K562 (cell line): ENCODE results near the gene LSR. TPM values are rescaled to one million over a fixed set of nuclear protein-coding genes. Genes with fewer than 3 reads are reported as not detected.

Experiments
- ATAC-seq: fragments of 200-7000 bp; cut with Tn5 transposase; 3 replicates; pipeline ENCODE4 v1.9.1; 2020; ENCODE audit warnings: moderate library complexity
- BruUV-seq: library from RNA; stranded (reverse); fragments of 400-500 nt; replicated peaks from 2 replicates; lab custom pipeline; 2021; lab: Mats Ljungman, UMichigan
- CTCF ChIA-PET: fragments of 300-600 bp; formaldehyde crosslinking; extraction: SDS; loops from one replicate; lab custom pipeline; 2021; ENCODE audit warnings: low intra/inter-chr PET ratio; lab: Yijun Ruan, JAX
- POLR2A ChIA-PET: fragments of 300-600, 350-650 bp; sonication (Branson Sonifier 250); formaldehyde crosslinking; extraction: SDS; loops from one replicate; lab custom pipeline; 2021; ENCODE audit warnings: antibody characterized with exemption, inconsistent platforms; lab: Yijun Ruan, JAX
- DNase-seq, 4 experiments: peaks; one replicate each; pipeline versions ENCODE4 v3.0.0 to v3.0.0-alpha.2; 2011 to 2018; ENCODE audit warnings: low spot score in 3 of 4, mixed read lengths in 3 of 4; ENCODE audit errors: extremely low read depth in 1 of 4
- FAIRE-seq: peaks from 2 replicates; lab custom pipeline; 2011; peaks lifted over from hg19 to GRCh38; lab: Jason Lieb, UNC
- H2AFZ ChIP-seq: 2 replicates; pipeline ENCODE4 v1.6.0; 2011; ENCODE audit warnings: low read depth, low read length, control low read depth, inconsistent platforms
- H3K27ac ChIP-seq: fragments of 200-600 bp; 3 replicates; pipeline ENCODE4 v1.8.0; 2011; ENCODE audit warnings: low read depth, mild to moderate bottlenecking, control low read depth, inconsistent platforms, low read length, moderate library complexity, mixed read lengths; ENCODE audit errors: extremely low read depth
- H3K27me3 ChIP-seq, 2 experiments: fragments of 300-600 bp in 1 of 2; 2 replicates in 1 of 2; 3 replicates in 1 of 2; pipeline versions ENCODE4 v1.6.0 to v1.8.0; 2011; ENCODE audit warnings: inconsistent platforms in 2 of 2, low read length in 2 of 2, mild to moderate bottlenecking in 1 of 2, mixed read lengths in 1 of 2, moderate library complexity in 1 of 2; ENCODE audit not compliant: control insufficient read depth in 2 of 2, insufficient read depth in 2 of 2
- H3K36me3 ChIP-seq: fragments of 300-600 bp; 3 replicates; pipeline ENCODE4 v1.8.0; 2011; ENCODE audit warnings: mild to moderate bottlenecking, low read length, inconsistent platforms; ENCODE audit not compliant: control insufficient read depth, insufficient read depth
- H3K4me1 ChIP-seq, 2 experiments: fragments of 200-600 bp in 1 of 2; replicated peaks in 1 of 2; 2 replicates in 1 of 2; 3 replicates in 1 of 2; pipeline versions ENCODE4 v1.5.1 to v1.8.0; 2011; ENCODE audit warnings: inconsistent platforms in 2 of 2, low read length in 2 of 2, mild to moderate bottlenecking in 1 of 2, mixed read lengths in 1 of 2, moderate library complexity in 1 of 2; ENCODE audit not compliant: control insufficient read depth in 2 of 2, insufficient read depth in 2 of 2
- H3K4me2 ChIP-seq: 2 replicates; pipeline ENCODE4 v1.6.1; 2011; ENCODE audit warnings: low read length, control low read depth, inconsistent platforms, mixed read lengths; ENCODE audit not compliant: insufficient read depth
- H3K4me3 ChIP-seq: fragments of 200-600 bp; sonication (generic), shearing (Covaris generic); 2 replicates; pipeline ENCODE4 v1.5.1; 2016; ENCODE audit warnings: control low read depth, inconsistent platforms
- H3K79me2 ChIP-seq: fragments of 200-600 bp; 3 replicates; pipeline ENCODE4 v1.8.0; 2011; ENCODE audit warnings: low read length, inconsistent platforms; ENCODE audit not compliant: control insufficient read depth, insufficient read depth
- H3K9ac ChIP-seq, 2 experiments: 2 replicates each; pipeline versions ENCODE4 v1.6.0 to v1.6.1; 2011; ENCODE audit warnings: low read depth in 2 of 2, low read length in 2 of 2, control low read depth in 1 of 2, inconsistent platforms in 1 of 2, mild to moderate bottlenecking in 1 of 2, mixed read lengths in 1 of 2; ENCODE audit not compliant: insufficient read depth in 1 of 2
- H3K9me1 ChIP-seq: one replicate; pipeline ENCODE4 v1.6.0; 2011; ENCODE audit warnings: inconsistent platforms, mild to moderate bottlenecking, low read length, moderate library complexity; ENCODE audit not compliant: control insufficient read depth, insufficient read depth
- H3K9me3 ChIP-seq: replicated peaks from 2 replicates; pipeline ENCODE4 v1.5.1; 2011; ENCODE audit warnings: low read depth, low read length, inconsistent platforms; ENCODE audit not compliant: control insufficient read depth, insufficient read depth
- H4K20me1 ChIP-seq: replicated peaks from 2 replicates; pipeline ENCODE4 v1.6.1; 2011; ENCODE audit warnings: low read length, inconsistent platforms, mixed read lengths; ENCODE audit not compliant: control insufficient read depth, insufficient read depth
- DACH1 ChIP-seq: fragments of 450-650 bp; IDR thresholded peaks from 2 replicates; pipeline ENCODE4 v1.6.1; 2018; ENCODE audit not compliant: partially characterized antibody
- KAT2B ChIP-seq: IDR thresholded peaks from one replicate; pipeline ENCODE4 v1.6.1; 2012; ENCODE audit warnings: low read depth, mild to moderate bottlenecking, control low read depth, inconsistent platforms, low read length, moderate library complexity
- POLR2A ChIP-seq: fragments of 450-650 bp; conservative IDR thresholded peaks from 2 replicates; pipeline ENCODE4 v1.6.1; 2016
- POLR2AphosphoS2 ChIP-seq: IDR thresholded peaks from 2 replicates; pipeline ENCODE4 v1.6.1; 2012; ENCODE audit warnings: low read length, improper control_type of control experiment
- POLR2G ChIP-seq: fragments of 200-400 bp; formaldehyde crosslinking; IDR thresholded peaks from 2 replicates; pipeline ENCODE4 v1.6.1; 2017; ENCODE audit warnings: low read depth, mild to moderate bottlenecking, antibody characterized with exemption, low read length, moderate library complexity
- RBFOX2 ChIP-seq: fragments of 200-400 bp; formaldehyde crosslinking; IDR thresholded peaks from 2 replicates; pipeline ENCODE4 v1.6.1; 2017; ENCODE audit warnings: low read depth, mild to moderate bottlenecking, low read length, moderate library complexity
- RBM22 ChIP-seq: fragments of 200-400 bp; formaldehyde crosslinking; IDR thresholded peaks from 2 replicates; pipeline ENCODE4 v1.6.1; 2018; ENCODE audit warnings: low read length, low read depth; ENCODE audit not compliant: poor library complexity, severe bottlenecking
- SRSF7 ChIP-seq: fragments of 200-400 bp; formaldehyde crosslinking; optimal IDR thresholded peaks from 2 replicates; pipeline ENCODE3; 2017; ENCODE audit warnings: mild to moderate bottlenecking, low read depth, low read length
- ZZZ3 ChIP-seq: fragments of 450-650 bp; IDR thresholded peaks from 2 replicates; pipeline ENCODE4 v1.6.1; 2016; ENCODE audit warnings: antibody characterized with exemption, mild to moderate bottlenecking, moderate library complexity
- WGBS: fragments of 100-300 bp; shearing (Covaris generic); methylation state at CpG from one replicate; pipeline ENCODE4 v1.1.6; 2016; ENCODE audit warnings: low coverage, mixed read lengths; ENCODE audit not compliant: insufficient coverage; ENCODE audit errors: missing lambda C conversion rate; 5-methylcytosine and 5-hydroxymethylcytosine counted together
- in situ Hi-C: fragments of 300-500 bp; cut with MboI; formaldehyde crosslinking; loops from 4 replicates; pipeline ENCODE4 v1.15.0; 2018; ENCODE audit warnings: inconsistent platforms, mixed read lengths
- intact Hi-C: fragments of 100-400 bp; cut with micrococcal nuclease; formaldehyde crosslinking; loops from 2 replicates; pipeline ENCODE4 v1.14.2; 2022
- polyA plus RNA-seq, 8 experiments: library from polyadenylated mRNA; depleted of rRNA in 4 of 8; stranded (reverse) in 5 of 8; unstranded in 3 of 8; fragments of >200 nt; fragmentation: Nextera tagmentation in 2 of 8; fragmentation: Illumina TruSeq in 1 of 8; extraction: Ambion mirVana in 2 of 8; extraction: Trizol in 1 of 8; gene quantifications; 2 replicates each; pipeline versions ENCODE4 v1.2.1 to v1.2.3, GENCODE V29; 2011 to 2014; ENCODE audit warnings: inconsistent platforms in 1 of 8, missing spikeins in 1 of 8
- total RNA-seq, 7 experiments: library from RNA; depleted of rRNA in 6 of 7; stranded (reverse); fragments of >200 nt in 6 of 7; fragmentation: Illumina TruSeq in 2 of 7; extraction: Trizol in 2 of 7; gene quantifications; 2 replicates each; pipeline versions ENCODE4 v1.2.1 to v1.2.3, GENCODE V29; 2011 to 2021; ENCODE audit warnings: low replicate concordance in 1 of 7

The LSR gene
- total and polyA plus RNA-seq, 9 of the 15 experiments (the other 6 are each of a cell fraction or from before 2014, with no cell fraction given): 0.44 to 87.9 (median 28.0) TPM

- H3K9ac ChIP-seq: peak overlapping the region in 1 of 2 experiments; percentile 54; a peak in 2 of 4 replicates
- H3K4me2 ChIP-seq: no peak overlapping the region
- H3K36me3 ChIP-seq: peaks cover 94% of the 10 kb centered on the region
- FAIRE-seq (no peak), ATAC-seq (no peak), DNase-seq (no peak)
- ChIA-PET POLR2A (interaction anchor here (0.6 to 0.9 kb wide), 2 partner anchors 114 to 119 kb away, joined by 3 read pairs; no protein-coding TSS in a partner anchor), CTCF (no interaction called here)
- in situ Hi-C loops (no loop called here), intact Hi-C loops (no loop called here)
- H3K79me2 ChIP-seq: peaks cover 10% of the 10 kb centered on the region
- no peak overlapping the region for H2AFZ ChIP-seq
- no peaks in the 10 kb centered on the region for H3K9me3 ChIP-seq
- H3K27ac ChIP-seq: no peak overlapping the region
- H3K9me1 ChIP-seq: no peaks in the 10 kb centered on the region
- TF ChIP-seq KAT2B (no peak), RBM22 (peak; percentile 43), DACH1 (no peak), POLR2AphosphoS2 (0 out of 2 replicates have a peak, but pooled peaks have one; percentile 26), RBFOX2 (peak; percentile 58), ZZZ3 (no peak), POLR2A (peak; percentile 45; the same call in 1 of the 2 replicates), POLR2G (peak; percentile 69), SRSF7 (no peak)
- H3K4me3 ChIP-seq: no peak overlapping the region
- BruUV-seq: no TSS peak
- H4K20me1 ChIP-seq: no peaks in the 10 kb centered on the region
- H3K4me1 ChIP-seq: peaks cover 8 to 33% of the 10 kb centered on the region in 2 experiments; a peak in 4 of 5 replicates
- no peaks in the 10 kb centered on the region for H3K27me3 ChIP-seq
- WGBS: 89% methylated on average over 16 of the region's 17 CpGs
These were observed 13.4 kb downstream of the LSR start for GRCh38 chr19:35262101-35262761.
